Measurements from ENCODE around the gene CHTF18. TPM values are rescaled to one million over a fixed set of nuclear protein-coding genes. Genes with fewer than 3 reads are reported as not detected.

Gene CHTF18
- total RNA-seq, 1 experiment from 2014 or later, result 120 TPM

DNA sequence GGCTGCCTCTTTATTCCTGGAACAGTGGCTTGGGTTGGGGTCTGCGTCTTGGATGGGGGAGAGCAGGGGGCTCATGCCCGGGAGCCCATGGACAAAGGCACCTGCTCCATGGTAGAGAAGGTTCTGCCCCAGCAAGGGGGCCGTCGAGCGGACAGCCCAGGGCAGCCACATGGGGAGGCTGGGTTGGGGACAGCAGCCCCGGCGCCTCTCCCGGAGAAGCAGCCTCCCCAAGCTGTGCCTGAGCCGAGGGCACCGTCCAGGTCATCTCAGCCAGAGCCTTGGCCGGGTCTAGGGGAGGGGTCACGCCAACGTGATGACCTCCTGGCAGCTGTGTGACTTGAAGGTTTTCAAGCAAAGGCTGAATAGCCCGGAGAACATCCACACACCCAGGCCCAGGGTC is 45.0 kb downstream of the CHTF18 start:
- WGBS (ENCODE audit: extremely low coverage, insufficient read length, low lambda C conversion rate), result no CpG with 5 or more reads among the region's 14 CpGs
- no peak overlapping the region for H2AK5ac ChIP-seq (ENCODE audit: insufficient read length, low read length)
- H3K27me3 ChIP-seq (ENCODE audit: insufficient read depth, low read length), result no peaks in the 10 kb centered on the region
- TF ChIP-seq, protein P1, sequence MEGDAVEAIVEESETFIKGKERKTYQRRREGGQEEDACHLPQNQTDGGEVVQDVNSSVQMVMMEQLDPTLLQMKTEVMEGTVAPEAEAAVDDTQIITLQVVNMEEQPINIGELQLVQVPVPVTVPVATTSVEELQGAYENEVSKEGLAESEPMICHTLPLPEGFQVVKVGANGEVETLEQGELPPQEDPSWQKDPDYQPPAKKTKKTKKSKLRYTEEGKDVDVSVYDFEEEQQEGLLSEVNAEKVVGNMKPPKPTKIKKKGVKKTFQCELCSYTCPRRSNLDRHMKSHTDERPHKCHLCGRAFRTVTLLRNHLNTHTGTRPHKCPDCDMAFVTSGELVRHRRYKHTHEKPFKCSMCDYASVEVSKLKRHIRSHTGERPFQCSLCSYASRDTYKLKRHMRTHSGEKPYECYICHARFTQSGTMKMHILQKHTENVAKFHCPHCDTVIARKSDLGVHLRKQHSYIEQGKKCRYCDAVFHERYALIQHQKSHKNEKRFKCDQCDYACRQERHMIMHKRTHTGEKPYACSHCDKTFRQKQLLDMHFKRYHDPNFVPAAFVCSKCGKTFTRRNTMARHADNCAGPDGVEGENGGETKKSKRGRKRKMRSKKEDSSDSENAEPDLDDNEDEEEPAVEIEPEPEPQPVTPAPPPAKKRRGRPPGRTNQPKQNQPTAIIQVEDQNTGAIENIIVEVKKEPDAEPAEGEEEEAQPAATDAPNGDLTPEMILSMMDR (conservative IDR thresholded peaks at IDR 0.05), result no peak
- no peaks in the 10 kb centered on the region for H3K4me1 Mint-ChIP-seq
- no peak for DNase-seq
- H4K91ac ChIP-seq (ENCODE audit: insufficient read length, low read depth, low read length), result no peak overlapping the region
- no peak overlapping the region for H4K8ac ChIP-seq (replicated peaks; ENCODE audit: insufficient read length, low read depth, low read length)
- no peak overlapping the region for H2AFZ ChIP-seq (ENCODE audit: low read length)
- H3K18ac ChIP-seq (ENCODE audit: insufficient read length, low read depth, low read length), result no peak overlapping the region
- H3K9me3 Mint-ChIP-seq, result peaks cover 23 to 24% of the 10 kb centered on the region in 2 experiments
- H3K79me1 ChIP-seq (ENCODE audit: insufficient read depth, low read depth, low read length, poor library complexity, severe bottlenecking), result no peaks in the 10 kb centered on the region
- H3K23ac ChIP-seq (ENCODE audit: insufficient read length, low read depth, low read length), result no peak overlapping the region
- H3K36me3 Mint-ChIP-seq (ENCODE audit: insufficient read depth in 1 of 3, low read depth in 3 of 3), result peaks cover 0 to 13% (median 4%) of the 10 kb centered on the region in 3 experiments; a peak in 5 of 7 replicates
- H4K5ac ChIP-seq (ENCODE audit: insufficient read length, low read depth, low read length), result no peak overlapping the region
- no peak overlapping the region for H2BK20ac ChIP-seq (ENCODE audit: low read depth, low read length, poor library complexity, severe bottlenecking)
- H2BK5ac ChIP-seq (ENCODE audit: insufficient read length, low read length), result no peak overlapping the region
- H3K4me1 ChIP-seq (ENCODE audit: insufficient read depth, low read length), result no peaks in the 10 kb centered on the region
- H3K9me3 ChIP-seq (ENCODE audit: control insufficient read depth, low read depth, low read length), result no peaks in the 10 kb centered on the region
- H3K4ac ChIP-seq (ENCODE audit: low read depth, low read length), result no peak overlapping the region
- no peak overlapping the region for H3T11ph ChIP-seq (ENCODE audit: low read length)
- H3K4me3 Mint-ChIP-seq, result no peak overlapping the region
- no peak overlapping the region for H3K56ac ChIP-seq (ENCODE audit: insufficient read length, low read depth, low read length)
- H2BK15ac ChIP-seq (ENCODE audit: low read depth, low read length), result no peak overlapping the region
- no peak overlapping the region for H3K27ac ChIP-seq (ENCODE audit: insufficient read length, low read depth, low read length)
- no peak overlapping the region for H3K9ac ChIP-seq (ENCODE audit: extremely low read depth, insufficient read length, low read length)
- no peak overlapping the region for H3K27ac Mint-ChIP-seq
- no peak overlapping the region for H2BK120ac ChIP-seq (ENCODE audit: low read depth, low read length, poor library complexity, severe bottlenecking)
- peaks cover 27% of the 10 kb centered on the region for H3K27me3 Mint-ChIP-seq (ENCODE audit: low read depth)
- H4K20me1 ChIP-seq (ENCODE audit: control insufficient read depth, insufficient read depth, insufficient read length), result no peaks in the 10 kb centered on the region
- H3K14ac ChIP-seq (ENCODE audit: insufficient read depth, low read length), result no peak overlapping the region
- H3K79me2 ChIP-seq (ENCODE audit: insufficient read depth, low read length), result no peaks in the 10 kb centered on the region
- no peak overlapping the region for H3K4me2 ChIP-seq (ENCODE audit: insufficient read depth, insufficient read length, low read length)
- H2BK12ac ChIP-seq (ENCODE audit: insufficient read length, low read depth, low read length), result no peak overlapping the region
- H3K23me2 ChIP-seq (ENCODE audit: insufficient read length, low read depth, low read length, poor library complexity, severe bottlenecking), result no peaks in the 10 kb centered on the region
